HEK293 (cell line): Measurements from ENCODE around the gene KCNK7.

ENCODE experiments used
- CTCF ChIA-PET: fragments of 350-600 bp; formaldehyde crosslinking; extraction: SDS; loops from one replicate; lab custom pipeline; 2021; ENCODE audit warnings: antibody characterized with exemption; lab: Yijun Ruan, JAX
- POLR2A ChIA-PET: fragments of 300-600 bp; formaldehyde crosslinking; extraction: SDS; loops from one replicate; lab custom pipeline; 2020; ENCODE audit warnings: antibody characterized with exemption, inconsistent platforms; lab: Yijun Ruan, JAX
- H3K27ac ChIP-seq: fragments of 200-500 bp; sonication (Bioruptor generic); 2 replicates; pipeline ENCODE4 v1.5.1; 2014; ENCODE audit warnings: low read depth, low read length, control low read depth, inconsistent platforms; ENCODE audit errors: extremely low read depth
- H3K36me3 ChIP-seq, 2 experiments: fragments of 200-500 bp in 1 of 2; sonication (Bioruptor generic) in 1 of 2; 1 replicate in 1 of 2; 2 replicates in 1 of 2; pipeline ENCODE4 v1.5.1; 2014 to 2017; ENCODE audit warnings: inconsistent platforms in 2 of 2, low read length in 2 of 2; ENCODE audit not compliant: control insufficient read depth in 2 of 2, insufficient read depth in 1 of 2
- H3K4me1 ChIP-seq: fragments of 200-500 bp; sonication (Bioruptor generic); 2 replicates; pipeline ENCODE4 v1.5.1; 2014; ENCODE audit warnings: mild to moderate bottlenecking, low read length, inconsistent platforms; ENCODE audit not compliant: control insufficient read depth, insufficient read depth
- H3K4me3 ChIP-seq: 2 replicates; pipeline ENCODE4 v1.5.1; 2011; ENCODE audit warnings: low read depth, mild to moderate bottlenecking, control low read depth, low read length, moderate library complexity
- H3K9me3 ChIP-seq: fragments of 200-500 bp; sonication (Bioruptor generic); 2 replicates; pipeline ENCODE4 v1.5.1; 2014; ENCODE audit warnings: low read depth, low read length, inconsistent platforms; ENCODE audit not compliant: control insufficient read depth, insufficient read depth
- EGR2 ChIP-seq: fragments of 450-650 bp; formaldehyde crosslinking; IDR thresholded peaks from 2 replicates; pipeline ENCODE4 v1.5.1; 2016; ENCODE audit warnings: low read depth, missing biosample characterization, missing genetic modification characterization
- KLF1 ChIP-seq: fragments of 450-650 bp; formaldehyde crosslinking; IDR thresholded peaks from 2 replicates; pipeline ENCODE4 v1.5.1; 2016; ENCODE audit warnings: missing biosample characterization, missing genetic modification characterization
- KLF17 ChIP-seq: fragments of 450-650 bp; formaldehyde crosslinking; IDR thresholded peaks from 2 replicates; pipeline ENCODE4 v1.5.1; 2016; ENCODE audit warnings: missing biosample characterization, missing genetic modification characterization
- SP2 ChIP-seq: fragments of 450-650 bp; formaldehyde crosslinking; IDR thresholded peaks from 2 replicates; pipeline ENCODE4 v1.5.1; 2016; ENCODE audit warnings: missing biosample characterization, missing genetic modification characterization
- ZEB2 ChIP-seq: fragments of 450-650 bp; formaldehyde crosslinking; IDR thresholded peaks from 2 replicates; pipeline ENCODE4 v1.5.1; 2016; ENCODE audit warnings: missing biosample characterization, missing genetic modification characterization
- ZNF132 ChIP-seq: fragments of 450-650 bp; formaldehyde crosslinking; IDR thresholded peaks from 2 replicates; pipeline ENCODE4 v1.5.1; 2017; ENCODE audit warnings: missing biosample characterization, missing genetic modification characterization, borderline replicate concordance
- ZNF148 ChIP-seq: fragments of 450-650 bp; formaldehyde crosslinking; IDR thresholded peaks from 2 replicates; pipeline ENCODE4 v1.5.0; 2017; ENCODE audit warnings: missing biosample characterization, missing genetic modification characterization, borderline replicate concordance
- ZNF18 ChIP-seq: fragments of 450-650 bp; formaldehyde crosslinking; IDR thresholded peaks from 2 replicates; pipeline ENCODE4 v1.5.1; 2016; ENCODE audit warnings: missing biosample characterization, missing genetic modification characterization
- ZNF223 ChIP-seq: fragments of 450-650 bp; formaldehyde crosslinking; IDR thresholded peaks from 2 replicates; pipeline ENCODE4 v1.5.1; 2016; ENCODE audit warnings: missing biosample characterization, missing genetic modification characterization
- ZNF394 ChIP-seq: fragments of 450-650 bp; formaldehyde crosslinking; IDR thresholded peaks from 2 replicates; pipeline ENCODE4 v1.5.1; 2016; ENCODE audit warnings: missing biosample characterization, missing genetic modification characterization, mild to moderate bottlenecking, moderate library complexity, borderline replicate concordance
- ZNF48 ChIP-seq: fragments of 450-650 bp; formaldehyde crosslinking; IDR thresholded peaks from 2 replicates; pipeline ENCODE4 v1.5.1; 2016; ENCODE audit warnings: missing biosample characterization, missing genetic modification characterization
- ZNF561 ChIP-seq: fragments of 450-650 bp; IDR thresholded peaks from 2 replicates; pipeline ENCODE4 v1.5.1; 2018; ENCODE audit warnings: missing biosample characterization, missing genetic modification characterization, borderline replicate concordance
- ZSCAN4 ChIP-seq: fragments of 450-650 bp; formaldehyde crosslinking; IDR thresholded peaks from 2 replicates; pipeline ENCODE4 v1.5.1; 2017; ENCODE audit warnings: missing biosample characterization, missing genetic modification characterization
- TF ChIP-seq, protein P1 (sequence below): fragments of 450-650 bp; formaldehyde crosslinking; IDR thresholded peaks from 2 replicates; pipeline ENCODE4 v1.5.1; 2016; ENCODE audit warnings: missing biosample characterization, missing genetic modification characterization

Gene KCNK7

GRCh38 chr11:65607614-65608426 is 12.2 kb upstream of the KCNK7 start (continued):
- TF ChIP-seq KLF17 (tag by site-specific recombination) (no peak), ZNF223 (tag by site-specific recombination) (no peak)
- TF ChIP-seq, all 188 proteins: peak for 0

DNA sequence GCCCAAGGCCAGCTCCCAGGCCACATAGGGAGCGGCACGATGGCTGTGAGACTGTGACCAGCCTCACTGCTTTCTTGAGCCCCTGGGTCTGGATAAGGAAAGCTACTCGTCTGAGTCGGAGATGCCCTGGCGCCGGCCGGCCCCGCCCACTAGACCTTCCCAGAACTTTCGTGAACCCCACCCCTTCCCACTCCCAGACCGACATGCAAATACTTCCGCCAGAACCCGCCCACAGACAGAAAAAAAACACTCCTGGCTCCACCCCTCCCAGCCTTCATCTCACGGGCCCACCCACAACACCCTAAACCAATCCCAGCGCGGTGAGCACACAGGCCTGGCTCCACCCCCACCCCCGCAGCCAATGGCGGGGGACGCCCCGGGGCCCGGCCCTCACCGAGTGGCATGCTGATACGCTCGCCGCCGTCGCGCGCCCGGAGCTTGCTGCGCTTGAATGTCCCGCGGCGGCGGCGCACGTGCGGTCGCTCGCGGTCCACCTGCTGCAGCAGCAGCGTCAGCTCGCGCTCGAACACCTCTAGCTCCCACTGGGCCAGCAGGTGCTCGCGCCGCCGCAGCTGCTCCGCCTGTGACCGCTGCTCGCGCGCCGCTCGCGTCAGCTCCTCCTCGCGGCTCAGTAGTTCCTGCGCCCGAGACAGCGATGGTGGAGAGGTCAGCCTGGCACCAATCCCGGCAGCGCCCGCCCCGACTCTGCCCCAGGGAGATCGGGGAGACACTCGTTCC is 11.4 kb upstream of the KCNK7 start:
- peaks cover 0 to 79% of the 10 kb centered on the region in 2 experiments; a peak in 2 of 3 replicates for H3K36me3 ChIP-seq
- ChIA-PET POLR2A (interaction anchor here (1.0 kb wide), 1 partner anchor 11 kb away, joined by 9 read pairs; the partner anchor contains the start of gene KCNK7), CTCF (interaction anchor here (1.4 kb wide), 1 partner anchor 18 kb away, joined by 5 read pairs; no protein-coding TSS in a partner anchor)
- no peaks in the 10 kb centered on the region for H3K4me1 ChIP-seq
- no peak overlapping the region for H3K27ac ChIP-seq
- H3K4me3 ChIP-seq = no peak overlapping the region
- no peaks in the 10 kb centered on the region for H3K9me3 ChIP-seq
- TF ChIP-seq SP2 (tag by site-specific recombination) (peak; percentile 25; the same call in 1 of the 2 replicates), ZNF18 (tag by site-specific recombination) (no peak), EGR2 (tag by site-specific recombination) (0 out of 2 replicates have a peak, but pooled peaks have one; percentile 5), ZSCAN4 (tag by site-specific recombination) (no peak), KLF1 (tag by site-specific recombination) (peak; percentile 36; the same call in 1 of the 2 replicates)
- TF ChIP-seq, protein P1, sequence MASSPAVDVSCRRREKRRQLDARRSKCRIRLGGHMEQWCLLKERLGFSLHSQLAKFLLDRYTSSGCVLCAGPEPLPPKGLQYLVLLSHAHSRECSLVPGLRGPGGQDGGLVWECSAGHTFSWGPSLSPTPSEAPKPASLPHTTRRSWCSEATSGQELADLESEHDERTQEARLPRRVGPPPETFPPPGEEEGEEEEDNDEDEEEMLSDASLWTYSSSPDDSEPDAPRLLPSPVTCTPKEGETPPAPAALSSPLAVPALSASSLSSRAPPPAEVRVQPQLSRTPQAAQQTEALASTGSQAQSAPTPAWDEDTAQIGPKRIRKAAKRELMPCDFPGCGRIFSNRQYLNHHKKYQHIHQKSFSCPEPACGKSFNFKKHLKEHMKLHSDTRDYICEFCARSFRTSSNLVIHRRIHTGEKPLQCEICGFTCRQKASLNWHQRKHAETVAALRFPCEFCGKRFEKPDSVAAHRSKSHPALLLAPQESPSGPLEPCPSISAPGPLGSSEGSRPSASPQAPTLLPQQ (tag by site-specific recombination) = no peak

- no peak overlapping the region for H3K27ac ChIP-seq
- no peaks in the 10 kb centered on the region for H3K9me3 ChIP-seq
- TF ChIP-seq ZEB2 = no peak
- TF ChIP-seq ZNF561 (tag by site-specific recombination) = no peak
- no peak for TF ChIP-seq ZNF132 (tag by site-specific recombination)
- TF ChIP-seq ZNF394 (tag by site-specific recombination) = no peak
- no peak for TF ChIP-seq ZNF148 (tag by site-specific recombination)
- TF ChIP-seq ZNF48 (tag by site-specific recombination) = no peak
- no peak overlapping the region for H3K4me3 ChIP-seq
- H3K36me3 ChIP-seq = peaks cover 0 to 66% of the 10 kb centered on the region in 2 experiments; a peak in 2 of 3 replicates
- H3K4me1 ChIP-seq = no peaks in the 10 kb centered on the region
- ChIA-PET CTCF (interaction anchor here (0.6 to 3.8 kb wide), 6 partner anchors 8 to 281 kb away, joined by 3 to 15 read pairs (median 3); partner anchors contain the start of gene SIPA1), POLR2A (interaction anchor here (1.8 kb wide), 1 partner anchor 44 kb away, joined by 4 read pairs; no protein-coding TSS in a partner anchor)
These were observed 8.7 kb upstream of the KCNK7 start for GRCh38 chr11:65604258-65604657.
